T-helper 9 cell (primary cell): ENCODE data around the gene NUDT4B.
"Not testable (repeated sequence)": the region's sequence is repeated elsewhere in the genome, so short reads cannot be mapped to it uniquely, and the experiment has no call there.

ENCODE experiments used
- DNase-seq: peaks from one replicate; pipeline ENCODE4 v3.0.0-alpha.2; 2020

The NUDT4B gene

DNA sequence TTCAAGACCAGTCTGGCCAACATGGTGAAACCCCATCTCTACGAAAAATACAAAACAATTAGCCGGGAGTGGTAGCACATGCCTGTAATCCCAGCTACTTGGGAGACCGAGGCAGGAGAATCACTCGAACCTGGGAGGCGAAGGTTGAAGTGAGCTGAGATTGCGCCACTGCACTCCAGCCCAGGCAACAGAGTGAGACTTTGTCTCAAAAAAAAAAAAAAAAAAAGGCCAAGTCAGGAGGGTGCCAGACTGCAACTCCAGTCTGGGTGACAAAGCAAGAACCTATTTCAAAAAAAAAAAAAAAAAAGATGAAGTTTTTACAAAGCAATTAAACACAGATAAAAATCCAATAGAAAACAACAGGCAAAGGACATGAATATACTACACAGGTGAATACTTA lies 9.9 kb upstream of the NUDT4B start:
- not testable (repeated sequence) for DNase-seq

- DNase-seq = not testable (repeated sequence)
Measured at GRCh38 chr1:148743200-148743599, 5.4 kb upstream of the NUDT4B start.

- DNase-seq = not testable (repeated sequence)
Measured at GRCh38 chr1:148743726-148744720, 4.6 kb upstream of the NUDT4B start.

DNA sequence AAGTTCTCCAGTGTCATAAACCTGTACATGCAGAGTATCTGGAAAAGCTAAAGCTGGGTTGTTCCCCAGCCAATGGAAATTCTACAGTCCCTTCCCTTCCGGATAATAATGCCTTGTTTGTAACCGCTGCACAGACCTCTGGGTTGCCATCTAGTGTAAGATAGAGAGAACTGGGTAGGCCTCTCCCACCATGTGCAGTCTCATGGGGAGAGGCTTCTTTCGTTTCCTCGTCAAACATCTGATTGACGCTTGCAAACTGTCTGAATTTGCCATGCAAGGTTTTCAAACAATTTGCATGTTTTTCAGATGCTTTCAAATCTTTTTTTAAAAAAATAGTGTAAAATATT lies 734 bp downstream of the NUDT4B start:
- DNase-seq = not testable (repeated sequence)

- not testable (repeated sequence) for DNase-seq
Measured at GRCh38 chr1:148756231-148756630, 7.7 kb downstream of the NUDT4B start.

- not testable (repeated sequence) for DNase-seq
Measured at GRCh38 chr1:148757446-148757845, 8.9 kb downstream of the NUDT4B start.

- not testable (repeated sequence) for DNase-seq
Measured at GRCh38 chr1:148758412-148758811, 9.8 kb downstream of the NUDT4B start.

- DNase-seq = not testable (repeated sequence)
Measured at GRCh38 chr1:148758925-148759324, 10.4 kb downstream of the NUDT4B start.

GRCh38 chr1:148759749-148760148 lies 11.2 kb downstream of the NUDT4B start:
- DNase-seq = not testable (repeated sequence)

DNA sequence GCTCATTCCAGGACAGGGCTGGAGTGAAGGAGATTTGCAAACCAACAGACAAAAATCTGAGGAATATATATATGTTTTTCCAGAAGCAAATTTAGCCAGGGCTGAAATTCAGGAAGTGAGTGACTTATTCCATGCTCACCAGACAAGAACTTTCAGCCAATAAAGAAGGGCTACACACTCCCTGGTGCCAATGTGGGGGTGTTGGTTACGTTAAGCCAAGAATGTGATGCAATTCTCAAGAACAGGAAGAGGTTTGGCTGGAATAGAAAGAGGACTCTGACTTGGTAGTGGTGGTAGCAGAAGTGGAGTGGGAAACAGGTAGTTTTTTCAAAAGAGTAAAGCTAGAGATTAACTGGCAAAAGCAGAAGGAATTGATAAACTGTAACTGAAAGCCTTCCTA lies 11.6 kb downstream of the NUDT4B start:
- DNase-seq = not testable (repeated sequence)

- not testable (repeated sequence) for DNase-seq
Measured at GRCh38 chr1:148761360-148761759, 12.8 kb downstream of the NUDT4B start.

DNA sequence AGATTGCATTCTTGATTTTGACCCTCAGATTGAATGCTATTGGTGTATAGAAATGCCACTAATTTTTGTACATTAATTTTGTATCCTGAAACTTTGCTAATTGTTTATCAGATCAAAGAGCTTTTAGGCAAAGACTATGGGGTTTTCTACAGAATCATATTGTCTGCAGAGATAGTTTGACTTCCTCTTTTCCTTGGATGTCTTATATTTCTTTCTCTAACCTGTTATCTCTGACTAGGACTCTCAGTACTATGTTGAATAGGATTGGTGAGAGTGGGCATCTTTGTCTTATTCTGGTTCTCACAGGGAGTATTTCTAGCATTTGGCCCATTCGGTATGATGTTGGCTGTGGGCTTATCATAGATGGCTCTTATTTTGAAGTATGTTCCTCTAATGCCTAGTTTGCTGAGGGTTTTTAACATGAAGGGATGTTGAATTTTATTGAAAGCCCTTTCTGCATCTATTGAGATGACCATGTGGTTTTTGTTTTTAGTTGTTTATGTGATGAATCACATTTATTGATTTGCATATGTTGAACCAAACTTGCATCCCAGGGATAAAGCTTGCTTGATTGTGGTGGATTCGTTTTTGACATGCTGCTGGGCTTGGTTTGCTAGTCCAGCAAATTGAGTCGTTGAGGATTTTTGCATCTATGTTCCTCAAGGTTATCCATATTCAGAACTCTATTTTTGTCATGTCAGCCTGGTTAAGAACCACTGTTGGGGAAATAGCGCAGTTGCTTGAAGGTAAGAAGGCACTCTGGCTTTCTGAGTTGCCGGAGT lies 16.9 kb downstream of the NUDT4B start:
- not testable (repeated sequence) for DNase-seq

- not testable (repeated sequence) for DNase-seq
Measured at GRCh38 chr1:148768541-148768940, 20.0 kb downstream of the NUDT4B start.

- DNase-seq = not testable (repeated sequence)
Measured at GRCh38 chr1:148769495-148769894, 20.9 kb downstream of the NUDT4B start.

DNA sequence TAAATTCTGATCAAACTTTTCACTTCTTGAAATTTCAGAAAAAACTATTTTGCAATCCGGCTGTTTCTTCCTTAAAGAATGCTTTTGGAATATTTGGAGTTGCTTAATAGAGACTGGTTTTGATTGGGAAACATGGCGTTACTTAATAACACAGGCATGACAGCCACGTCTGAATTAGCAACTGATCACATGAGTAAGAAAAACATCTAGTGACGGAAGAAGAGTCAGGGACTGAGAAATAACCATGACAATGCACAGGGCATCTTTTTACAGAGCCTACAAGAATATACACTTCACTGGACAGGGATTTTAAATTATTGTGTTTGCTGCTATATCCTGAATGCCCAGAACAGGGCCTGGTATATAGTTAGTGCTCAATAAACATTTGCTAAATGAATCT lies 25.1 kb downstream of the NUDT4B start:
- DNase-seq = not testable (repeated sequence)

- not testable (repeated sequence) for DNase-seq
Measured at GRCh38 chr1:148774102-148774501, 25.5 kb downstream of the NUDT4B start.

GRCh38 chr1:148775263-148775662 lies 26.7 kb downstream of the NUDT4B start:
- DNase-seq = not testable (repeated sequence)

- DNase-seq = not testable (repeated sequence)
Measured at GRCh38 chr1:148777649-148778048, 29.1 kb downstream of the NUDT4B start.

GRCh38 chr1:148780404-148780803 lies 31.8 kb downstream of the NUDT4B start:
- DNase-seq = not testable (repeated sequence)

- not testable (repeated sequence) for DNase-seq
Measured at GRCh38 chr1:148791543-148792099, 43.0 kb downstream of the NUDT4B start.

DNA sequence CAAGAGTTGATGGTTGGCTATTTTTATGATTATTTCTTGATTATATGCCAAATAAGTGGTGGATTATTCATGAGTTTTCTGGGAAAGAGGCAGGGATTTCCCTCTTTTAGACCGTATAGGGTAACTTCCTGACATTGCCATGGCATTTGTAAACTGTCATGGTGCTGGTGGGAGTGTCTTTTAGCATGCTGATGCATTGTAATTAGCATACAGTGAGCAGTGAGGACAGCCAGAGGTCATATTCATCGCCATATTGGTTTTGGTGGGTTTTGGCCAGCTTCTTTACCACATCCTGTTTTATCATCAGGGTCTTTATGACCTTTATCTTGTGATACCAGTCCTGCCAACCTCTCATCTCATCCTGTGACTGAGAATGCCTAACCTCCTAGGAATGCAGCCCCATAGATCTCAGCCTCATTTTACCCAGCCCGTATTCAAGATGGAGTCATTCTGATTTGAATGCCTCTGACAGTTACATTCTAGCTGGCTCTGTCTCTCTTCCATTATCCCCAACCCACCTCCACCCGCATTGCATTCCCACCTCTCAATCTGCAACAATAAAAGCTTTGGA lies 45.3 kb downstream of the NUDT4B start:
- DNase-seq = not testable (repeated sequence)
